Measurements from ENCODE around the gene POU2AF1. TPM values are rescaled to one million over a fixed set of nuclear protein-coding genes. Genes with fewer than 3 reads are reported as not detected.

Gene POU2AF1
- total RNA-seq, 4 donors from 2014 or later = 1.4 to 19.8 (median 2.9) TPM

GRCh38 chr11:111305876-111306275, 73.2 kb downstream of the POU2AF1 start:
- no peak for DNase-seq
- peaks cover 14 to 56% (median 21%) of the 10 kb centered on the region in 4 donors for H3K4me1 ChIP-seq
- no peaks in the 10 kb centered on the region for H3K27me3 ChIP-seq
- no peaks in the 10 kb centered on the region for H3K36me3 ChIP-seq
- no peaks in the 10 kb centered on the region for H3K9me3 ChIP-seq
- TF ChIP-seq EP300 (IDR thresholded peaks at IDR 0.05; ENCODE audit: low read depth) (no peak), POLR2A (IDR thresholded peaks at IDR 0.05) (no peak), POLR2AphosphoS5 (IDR thresholded peaks at IDR 0.05) (no peak)
- no peak overlapping the region for H3K4me3 ChIP-seq
- no peak overlapping the region for H3K27ac ChIP-seq
- WGBS, 2 donors (ENCODE audit: low coverage in 1 of 2) = 74 to 83% methylated on average over 4 of the region's 4 CpGs
- in situ Hi-C loops (cut with MboI; ENCODE audit: low pct_ligation_motif_present in 1 of 4, low pct_unique_long_range_greater_than_20kb in 1 of 4, low sequenced_read_pairs in 3 of 4) (no loop called here), intact Hi-C loops (cut with DNase I; ENCODE audit: low total_unique reads) (no loop called here)

GRCh38 chr11:111305162-111305802, 73.8 kb downstream of the POU2AF1 start:
- intact Hi-C loops (cut with DNase I; ENCODE audit: low total_unique reads) = no loop called here
- TF ChIP-seq CTCF (IDR thresholded peaks at IDR 0.05) = no peak
- H3K4me1 ChIP-seq = peaks cover 9 to 56% (median 22%) of the 10 kb centered on the region in 4 donors
- no peak for DNase-seq
- H3K27me3 ChIP-seq = no peaks in the 10 kb centered on the region
- no peak overlapping the region for H3K27ac ChIP-seq
- 79 to 100% methylated on average over 2 to 5 of the region's 5 CpGs for WGBS, 2 donors (ENCODE audit: low coverage in 1 of 2)
- no peaks in the 10 kb centered on the region for H3K9me3 ChIP-seq
- in situ Hi-C loops (cut with MboI; ENCODE audit: low pct_ligation_motif_present in 1 of 4, low pct_unique_long_range_greater_than_20kb in 1 of 4, low sequenced_read_pairs in 3 of 4) = no loop called here
- H3K36me3 ChIP-seq = no peaks in the 10 kb centered on the region
- no peak overlapping the region for H3K4me3 ChIP-seq

GRCh38 chr11:111303461-111303860, 75.6 kb downstream of the POU2AF1 start:
- TF ChIP-seq EP300 (IDR thresholded peaks at IDR 0.05; ENCODE audit: low read depth) (no peak), POLR2AphosphoS5 (IDR thresholded peaks at IDR 0.05) (peak in 1 of 3 donors; percentile 38)
- peak overlapping the region; percentile 61 to 75 (median 72) for H3K27ac ChIP-seq
- peak; percentile 61 for DNase-seq
- H3K4me3 ChIP-seq = no peak overlapping the region
- peaks cover 15 to 53% (median 28%) of the 10 kb centered on the region in 4 donors for H3K4me1 ChIP-seq
- H3K9me3 ChIP-seq = no peaks in the 10 kb centered on the region
- intact Hi-C loops (cut with DNase I; ENCODE audit: low total_unique reads) = no loop called here
- WGBS, 2 donors (ENCODE audit: low coverage in 1 of 2) = 22 to 54% methylated on average over 3 to 4 of the region's 4 CpGs
- H3K27me3 ChIP-seq = no peaks in the 10 kb centered on the region
- in situ Hi-C loops (cut with MboI; ENCODE audit: low pct_ligation_motif_present in 1 of 4, low pct_unique_long_range_greater_than_20kb in 1 of 4, low sequenced_read_pairs in 3 of 4) = no loop called here
- H3K36me3 ChIP-seq = no peaks in the 10 kb centered on the region

GRCh38 chr11:111302298-111302697, 76.8 kb downstream of the POU2AF1 start:
- in situ Hi-C loops (cut with MboI; ENCODE audit: low pct_ligation_motif_present in 1 of 4, low pct_unique_long_range_greater_than_20kb in 1 of 4, low sequenced_read_pairs in 3 of 4) (no loop called here), intact Hi-C loops (cut with DNase I; ENCODE audit: low total_unique reads) (no loop called here)
- no peaks in the 10 kb centered on the region for H3K9me3 ChIP-seq
- WGBS, 2 donors (ENCODE audit: low coverage in 1 of 2) = 40 to 59% methylated on average over 2 to 3 of the region's 3 CpGs
- H3K4me1 ChIP-seq = peaks cover 15 to 43% (median 31%) of the 10 kb centered on the region in 4 donors
- TF ChIP-seq POLR2AphosphoS5 (IDR thresholded peaks at IDR 0.05) (no peak), EP300 (IDR thresholded peaks at IDR 0.05; ENCODE audit: low read depth) (no peak), POLR2A (IDR thresholded peaks at IDR 0.05) (no peak)
- peak overlapping the region; percentile 61 to 75 (median 72) for H3K27ac ChIP-seq
- no peak overlapping the region for H3K4me3 ChIP-seq
- peak; percentile 66 for DNase-seq
- no peaks in the 10 kb centered on the region for H3K36me3 ChIP-seq
- H3K27me3 ChIP-seq = no peaks in the 10 kb centered on the region

Small RNAs within 50 kb of the gene (small RNA-seq; reads per million reads assigned to genes)
- gene MIR4491 (0 reads per million in 4 donors), gene RNU2-60P (0 reads per million in 4 donors)

Other genes starting within 250 kb of the POU2AF1 start
- gene POU2AF2, start 133.6 kb downstream of the POU2AF1 start, total RNA-seq = 1 to 10 TPM in 2 of 4 donors, not detected in 2; 1.9 to 4.4 TPM
- 1 to 10 TPM; 6.0 to 9.6 (median 7.1) TPM for gene POU2AF3, start 80.7 kb downstream of the POU2AF1 start, total RNA-seq
- not detected for gene BTG4, start 133.1 kb upstream of the POU2AF1 start, total RNA-seq
- gene HOATZ, start 135.5 kb upstream of the POU2AF1 start, total RNA-seq = not detected
- 10 to 100 TPM in 2 of 4 donors, 1 to 10 TPM in 2; 5.6 to 19.7 (median 10.3) TPM for gene LAYN, start 161.4 kb upstream of the POU2AF1 start, total RNA-seq
- gene SIK2, start 223.2 kb upstream of the POU2AF1 start, total RNA-seq = 10 to 100 TPM in 3 of 4 donors, 1 to 10 TPM in 1; 6.6 to 19.1 (median 16.2) TPM